HCT116 (cell line): ENCODE data around the gene SPIN1. TPM values are rescaled to one million over a fixed set of nuclear protein-coding genes. Genes with fewer than 3 reads are reported as not detected.

ENCODE experiments used
- ATAC-seq: fragments of 200-7000 bp; cut with Tn5 transposase; 2 replicates; pipeline ENCODE4 v1.9.1; 2020; ENCODE audit warnings: mild to moderate bottlenecking, moderate library complexity
- BruUV-seq: library from RNA; stranded (reverse); fragments of 400-500 nt; replicated peaks from 2 replicates; lab custom pipeline; 2021; lab: Mats Ljungman, UMichigan
- CTCF ChIA-PET: fragments of 300-600 bp; sonication (Branson Sonifier 250); formaldehyde crosslinking; loops from one replicate; lab custom pipeline; 2021; ENCODE audit warnings: antibody characterized with exemption; lab: Charles Lee
- POLR2A ChIA-PET: fragments of 300-600, 350-600 bp; sonication (Branson Sonifier 250); formaldehyde crosslinking; loops from one replicate; lab custom pipeline; 2021; ENCODE audit warnings: antibody characterized with exemption; lab: Charles Lee
- RAD21 ChIA-PET, 2 experiments: fragments of 300-600 bp; sonication (Branson Sonifier 250); formaldehyde crosslinking; loops; one replicate each; lab custom pipeline; 2023; ENCODE audit warnings: low total read pairs in 2 of 2; ENCODE audit not compliant: uncharacterized antibody in 2 of 2, unreplicated experiment in 2 of 2, low non-redundant PET in 1 of 2; lab: Charles Lee
- DNase-seq: peaks from one replicate; pipeline ENCODE4 v3.0.0-alpha.2; 2010; ENCODE audit warnings: low read depth, low spot score
- H2AFZ ChIP-seq: fragments of 200-600 bp; shearing (Covaris generic), sonication (generic); 2 replicates; pipeline ENCODE4 v1.6.1; 2017; ENCODE audit warnings: low read depth, mixed run types, mixed read lengths, antibody characterized with exemption, low read length; ENCODE audit not compliant: poor library complexity, severe bottlenecking
- H3K27ac ChIP-seq: 2 replicates; pipeline ENCODE4 v1.5.1; 2012; ENCODE audit warnings: low read depth, low read length
- H3K27me3 ChIP-seq: fragments of 200-600 bp; sonication (generic); 2 replicates; pipeline ENCODE4 v1.6.1; 2016; ENCODE audit warnings: mixed run types, low read length, mixed read lengths; ENCODE audit not compliant: insufficient read depth
- H3K36me3 ChIP-seq, 2 experiments: fragments of 200-500 bp in 1 of 2; fragments of 200-600 bp in 1 of 2; sonication (Bioruptor generic) in 1 of 2; sonication (generic) in 1 of 2; 2 replicates each; pipeline versions ENCODE4 v1.5.1 to v1.6.1; 2014 to 2016; ENCODE audit warnings: low read length in 2 of 2, inconsistent platforms in 1 of 2, mixed read lengths in 1 of 2, mixed run types in 1 of 2; ENCODE audit not compliant: insufficient read depth in 2 of 2, control insufficient read depth in 1 of 2
- H3K4me1 ChIP-seq, 2 experiments: fragments of 200-600 bp in 1 of 2; sonication (generic) in 1 of 2; 2 replicates each; pipeline versions ENCODE4 v1.5.1 to v1.6.1; 2012 to 2017; ENCODE audit warnings: low read length in 2 of 2, inconsistent platforms in 1 of 2, mild to moderate bottlenecking in 1 of 2, mixed read lengths in 1 of 2, mixed run types in 1 of 2, moderate library complexity in 1 of 2; ENCODE audit not compliant: insufficient read depth in 2 of 2, control insufficient read depth in 1 of 2
- H3K4me2 ChIP-seq: fragments of 200-600 bp; sonication (generic); 2 replicates; pipeline ENCODE4 v1.6.1; 2017; ENCODE audit warnings: mixed run types, low read length, mixed read lengths
- H3K4me3 ChIP-seq, 2 experiments: fragments of 200-600 bp in 1 of 2; sonication (generic) in 1 of 2; replicated peaks in 1 of 2; 2 replicates each; pipeline ENCODE4 v1.5.1; 2011 to 2016; ENCODE audit warnings: low read length in 2 of 2, control low read depth in 1 of 2, low read depth in 1 of 2, mild to moderate bottlenecking in 1 of 2, mixed read lengths in 1 of 2, mixed run types in 1 of 2
- H3K79me2 ChIP-seq: fragments of 200-600 bp; sonication (generic); 2 replicates; pipeline ENCODE4 v1.6.1; 2017; ENCODE audit warnings: mild to moderate bottlenecking, mixed run types, low read length, moderate library complexity, mixed read lengths; ENCODE audit not compliant: insufficient read depth
- H3K9ac ChIP-seq: fragments of 200-600 bp; sonication (generic); 2 replicates; pipeline ENCODE4 v1.6.1; 2016; ENCODE audit warnings: low read length, mixed read lengths
- H3K9me2 ChIP-seq: fragments of 200-600 bp; sonication (generic), shearing (Covaris generic); 2 replicates; pipeline ENCODE4 v1.6.1; 2017; ENCODE audit warnings: mixed run types, mild to moderate bottlenecking, moderate library complexity; ENCODE audit not compliant: insufficient read depth
- H3K9me3 ChIP-seq, 2 experiments: fragments of 200-500 bp in 1 of 2; fragments of 200-600 bp in 1 of 2; sonication (Bioruptor generic) in 1 of 2; sonication (generic) in 1 of 2; 2 replicates each; pipeline ENCODE4 v1.6.1; 2014 to 2017; ENCODE audit warnings: low read length in 2 of 2, mixed read lengths in 2 of 2, inconsistent platforms in 1 of 2, low read depth in 1 of 2, mild to moderate bottlenecking in 1 of 2, mixed run types in 1 of 2, moderate library complexity in 1 of 2; ENCODE audit not compliant: control insufficient read depth in 1 of 2, insufficient read depth in 1 of 2
- H4K20me1 ChIP-seq: fragments of 200-600 bp; sonication (generic), shearing (Covaris generic); 2 replicates; pipeline ENCODE4 v1.6.1; 2017; ENCODE audit warnings: mixed run types, mild to moderate bottlenecking, moderate library complexity; ENCODE audit not compliant: insufficient read depth
- ATF3 ChIP-seq: IDR thresholded peaks from 2 replicates; pipeline ENCODE4 v1.6.1; 2012
- CBX3 ChIP-seq: IDR thresholded peaks from 2 replicates; pipeline ENCODE4 v1.6.1; 2012; ENCODE audit warnings: low read depth
- CEBPB ChIP-seq: IDR thresholded peaks from 2 replicates; pipeline ENCODE4 v1.6.1; 2012; ENCODE audit warnings: low read depth
- CTCF ChIP-seq, 3 experiments: fragments of 200-600 bp in 1 of 3; sonication (generic) in 1 of 3; IDR thresholded peaks in 2 of 3; conservative IDR thresholded peaks in 1 of 3; 2 replicates each; pipeline ENCODE4 v1.5.1; 2012 to 2017; ENCODE audit warnings: low read depth in 2 of 3, low read length in 2 of 3, antibody characterized with exemption in 1 of 3, borderline replicate concordance in 1 of 3, control low read depth in 1 of 3, mild to moderate bottlenecking in 1 of 3, mixed read lengths in 1 of 3, mixed run types in 1 of 3, moderate library complexity in 1 of 3; ENCODE audit not compliant: insufficient read depth in 1 of 3
- EGR1 ChIP-seq: IDR thresholded peaks from 2 replicates; pipeline ENCODE4 v1.6.1; 2012; ENCODE audit warnings: low read depth
- EZH2 ChIP-seq: fragments of 200-600 bp; sonication (generic); IDR thresholded peaks from 2 replicates; pipeline ENCODE4 v1.6.1; 2017; ENCODE audit warnings: antibody characterized with exemption, mixed run types
- EZH2phosphoT487 ChIP-seq: fragments of 200-600 bp; IDR thresholded peaks from 2 replicates; pipeline ENCODE4 v1.6.1; 2018; ENCODE audit warnings: antibody characterized with exemption, borderline replicate concordance
- MAX ChIP-seq: IDR thresholded peaks from 2 replicates; pipeline ENCODE4 v1.6.1; 2012
- POLR2AphosphoS5 ChIP-seq: IDR thresholded peaks from 2 replicates; pipeline ENCODE4 v1.6.1; 2011; ENCODE audit warnings: mild to moderate bottlenecking, low read depth, low read length, moderate library complexity
- SIN3A ChIP-seq: IDR thresholded peaks from 2 replicates; pipeline ENCODE4 v1.6.1; 2012; ENCODE audit warnings: low read depth
- SP1 ChIP-seq: IDR thresholded peaks from 2 replicates; pipeline ENCODE4 v1.6.1; 2012; ENCODE audit warnings: low read depth
- SRF ChIP-seq: IDR thresholded peaks from 2 replicates; pipeline ENCODE4 v1.6.1; 2012; ENCODE audit warnings: low read depth
- TCF7L2 ChIP-seq: IDR thresholded peaks from 2 replicates; pipeline ENCODE4 v1.7.0; 2011; ENCODE audit warnings: borderline replicate concordance, inconsistent platforms; ENCODE audit not compliant: insufficient read depth, insufficient read length; ENCODE audit errors: extremely low read depth
- ZBTB33 ChIP-seq: IDR thresholded peaks from 2 replicates; pipeline ENCODE4 v1.6.1; 2011; ENCODE audit warnings: mild to moderate bottlenecking, low read length, moderate library complexity; ENCODE audit not compliant: insufficient replicate concordance; ENCODE audit errors: extremely low read depth
- ZFX ChIP-seq: fragments of 450-650 bp; IDR thresholded peaks from 2 replicates; pipeline ENCODE4 v1.6.1; 2017
- intact Hi-C: fragments of 100-400 bp; cut with micrococcal nuclease; formaldehyde crosslinking; loops from 2 replicates; pipeline ENCODE4 v1.10.0; 2022
- total RNA-seq: library from RNA; stranded (reverse); gene quantifications from one replicate; pipeline ENCODE4 v1.2.1, GENCODE V29; 2021; ENCODE audit not compliant: unreplicated experiment

The SPIN1 gene
- total RNA-seq, 1 experiment from 2014 or later, result 74.0 TPM

- POLR2A ChIA-PET, result no interaction called here
- Histone ChIP-seq H3K9me2 (no peaks in the 10 kb centered on the region), H4K20me1 (peaks cover 13% of the 10 kb centered on the region; the same call in 1 of the 2 replicates), H3K27ac (no peak overlapping the region), H3K27me3 (no peaks in the 10 kb centered on the region), H3K4me3 (no peak overlapping the region), H3K36me3 (0 out of 4 replicates have a peak, but pooled peaks cover 0 to 2% of the 10 kb centered on the region in 2 experiments), H3K4me1 (peaks cover 0 to 14% of the 10 kb centered on the region in 2 experiments; a peak in 1 of 4 replicates), H3K9me3 (no peaks in the 10 kb centered on the region), H2AFZ (no peak overlapping the region), H3K4me2 (no peak overlapping the region), H3K9ac (no peak overlapping the region), H3K79me2 (peaks cover 87% of the 10 kb centered on the region)
- RAD21 ChIA-PET, result no interaction called here
- DNase-seq (no peak), ATAC-seq (no peak)
- intact Hi-C loops, result no loop called here
- BruUV-seq, result no TSS peak
- CTCF ChIA-PET, result no interaction called here
- TF ChIP-seq SRF, result no peak
These were observed 48.1 kb downstream of the SPIN1 start for GRCh38 chr9:88436379-88436778.

- no peak overlapping the region for H3K27ac ChIP-seq
- peaks cover 0 to 14% of the 10 kb centered on the region in 2 experiments; a peak in 2 of 4 replicates for H3K4me1 ChIP-seq
- 0 out of 4 replicates have a peak, but pooled peaks cover 0 to 2% of the 10 kb centered on the region in 2 experiments for H3K36me3 ChIP-seq
- POLR2A ChIA-PET, result no interaction called here
- no peak overlapping the region for H3K4me2 ChIP-seq
- CTCF ChIA-PET, result no interaction called here
- H3K9me2 ChIP-seq, result no peaks in the 10 kb centered on the region
- RAD21 ChIA-PET, result no interaction called here
- DNase-seq (no peak), ATAC-seq (no peak)
- H2AFZ ChIP-seq, result no peak overlapping the region
- H3K9ac ChIP-seq, result no peak overlapping the region
- peaks cover 13% of the 10 kb centered on the region; the same call in 1 of the 2 replicates for H4K20me1 ChIP-seq
- no TSS peak for BruUV-seq
- intact Hi-C loops, result no loop called here
- H3K79me2 ChIP-seq, result peaks cover 91% of the 10 kb centered on the region
- no peak overlapping the region for H3K4me3 ChIP-seq
- H3K9me3 ChIP-seq, result no peaks in the 10 kb centered on the region
- no peaks in the 10 kb centered on the region for H3K27me3 ChIP-seq
- no peak for TF ChIP-seq CEBPB
- TF ChIP-seq MAX, result no peak
- TF ChIP-seq ATF3, result no peak
- TF ChIP-seq EGR1, result no peak
- TF ChIP-seq SRF, result no peak
- no peak for TF ChIP-seq SIN3A
- no peak for TF ChIP-seq SP1
- no peak for TF ChIP-seq TCF7L2
- TF ChIP-seq ZFX, result no peak
- TF ChIP-seq POLR2AphosphoS5, result no peak
- no peak for TF ChIP-seq CTCF (IDR thresholded peaks at IDR 0.05 in 2 of 3, conservative IDR thresholded peaks at IDR 0.05 in 1 of 3; ENCODE audit: borderline replicate concordance in 1 of 3, insufficient read depth in 1 of 3, low read depth in 2 of 3, low read length in 2 of 3)
- no peak for TF ChIP-seq ZBTB33
- no peak for TF ChIP-seq EZH2
- no peak for TF ChIP-seq CBX3
- TF ChIP-seq EZH2phosphoT487, result no peak
These were observed 49.2 kb downstream of the SPIN1 start for GRCh38 chr9:88437210-88438146.
